Measurements from ENCODE around the gene SERPINB6. TPM values are rescaled to one million over a fixed set of nuclear protein-coding genes. Genes with fewer than 3 reads are reported as not detected.

SERPINB6 gene
- polyA plus RNA-seq, 3 donors, result 117 to 208 (median 200) TPM

DNA sequence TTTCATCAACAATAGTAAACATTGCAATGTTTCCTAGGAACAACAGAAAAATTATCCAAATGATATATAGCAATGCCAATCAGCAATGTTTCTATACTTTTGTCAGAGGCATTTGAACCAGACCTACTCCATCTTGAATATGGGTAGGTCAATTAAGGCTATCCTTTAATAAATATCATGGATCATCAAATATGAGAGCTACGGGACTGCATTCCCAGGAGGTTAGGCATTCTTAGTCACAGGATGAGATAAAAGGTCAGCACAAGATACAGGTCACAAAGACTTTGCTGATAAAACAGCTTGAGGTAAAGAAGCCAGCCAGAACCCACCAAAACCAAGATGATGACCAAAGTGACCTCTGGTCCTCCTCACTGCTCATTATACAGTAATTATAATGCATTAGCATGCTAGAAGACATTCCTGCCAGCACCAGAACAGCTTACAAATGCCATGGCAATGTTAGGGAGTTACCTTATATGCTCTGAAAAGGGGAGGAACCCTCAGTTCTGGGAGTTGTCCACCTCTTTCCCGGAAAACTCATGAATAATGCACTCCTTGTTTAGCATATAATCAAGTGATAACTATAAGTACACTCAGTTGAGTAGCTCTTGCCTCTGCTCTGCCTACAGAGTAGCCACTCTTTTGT lies 8.6 kb upstream of the SERPINB6 start:
- H3K9ac ChIP-seq (ENCODE audit: insufficient read depth, low read length, poor library complexity, severe bottlenecking), result no peak overlapping the region
- no peak overlapping the region for H3K4me2 ChIP-seq (replicated peaks; ENCODE audit: extremely low read depth, low read length, poor library complexity, severe bottlenecking)
- H3K27me3 ChIP-seq (ENCODE audit: control insufficient read depth in 2 of 2, insufficient read depth in 2 of 2, low read length in 2 of 2), result no peaks in the 10 kb centered on the region
- Mint-ChIP-seq H3K36me3 (no peaks in the 10 kb centered on the region), H3K4me3 (no peak overlapping the region), H3K27ac (peak overlapping the region in 2 of 7 donors; percentile 42 to 95), H3K27me3 (ENCODE audit: low read depth in 3 of 3) (no peaks in the 10 kb centered on the region), H3K9me3 (no peaks in the 10 kb centered on the region), H3K4me1 (peaks cover 39% of the 10 kb centered on the region)
- H3K36me3 ChIP-seq (replicated peaks in 1 of 2; ENCODE audit: control insufficient read depth in 1 of 2, insufficient read depth in 2 of 2, low read length in 2 of 2), result no peaks in the 10 kb centered on the region
- no peak overlapping the region for H2AFZ ChIP-seq (ENCODE audit: insufficient read depth, low read depth, low read length, poor library complexity, severe bottlenecking)
- WGBS (ENCODE audit: insufficient coverage), result no CpG with 5 or more reads among the region's 2 CpGs
- intact Hi-C loops (cut with micrococcal nuclease), result loop anchor here in 1 of 2 donors (10.0 kb wide), 2 partner anchors 45 to 135 kb away; partner anchors contain the start of gene SERPINB1
- H4K20me1 ChIP-seq (ENCODE audit: insufficient read depth, low read length), result no peaks in the 10 kb centered on the region
- no peak overlapping the region for H3K4me3 ChIP-seq (replicated peaks in 1 of 3; ENCODE audit: low read depth in 2 of 3, low read length in 3 of 3)
- DNase-seq, result no peak
- H3K9me3 ChIP-seq (replicated peaks in 1 of 2; ENCODE audit: control insufficient read depth in 1 of 2, insufficient read depth in 1 of 2, low read length in 2 of 2), result no peaks in the 10 kb centered on the region
- H3K79me2 ChIP-seq (ENCODE audit: insufficient read depth, low read length), result no peaks in the 10 kb centered on the region
- no peak for TF ChIP-seq CTCF (IDR thresholded peaks at IDR 0.05)
- H3K4me1 ChIP-seq (ENCODE audit: control insufficient read depth in 1 of 2, insufficient read depth in 2 of 2, low read length in 2 of 2), result peaks cover 34 to 36% of the 10 kb centered on the region in 2 donors
- H3K27ac ChIP-seq (ENCODE audit: low read depth in 1 of 2, low read length in 2 of 2), result no peak overlapping the region

- H3K9me3 ChIP-seq (replicated peaks in 1 of 2; ENCODE audit: control insufficient read depth in 1 of 2, insufficient read depth in 1 of 2, low read length in 2 of 2), result no peaks in the 10 kb centered on the region
- no peak overlapping the region for H3K27ac ChIP-seq (ENCODE audit: low read depth in 1 of 2, low read length in 2 of 2)
- intact Hi-C loops (cut with micrococcal nuclease), result no loop called here
- no peaks in the 10 kb centered on the region for H3K79me2 ChIP-seq (ENCODE audit: insufficient read depth, low read length)
- DNase-seq, result no peak
- no peak overlapping the region for H2AFZ ChIP-seq (ENCODE audit: insufficient read depth, low read depth, low read length, poor library complexity, severe bottlenecking)
- H3K27me3 ChIP-seq (ENCODE audit: control insufficient read depth in 2 of 2, insufficient read depth in 2 of 2, low read length in 2 of 2), result no peaks in the 10 kb centered on the region
- no peak for TF ChIP-seq CTCF (IDR thresholded peaks at IDR 0.05)
- no peaks in the 10 kb centered on the region for H4K20me1 ChIP-seq (ENCODE audit: insufficient read depth, low read length)
- Mint-ChIP-seq H3K9me3 (no peaks in the 10 kb centered on the region), H3K27ac (no peak overlapping the region), H3K4me3 (no peak overlapping the region), H3K4me1 (peaks cover 41% of the 10 kb centered on the region), H3K36me3 (no peaks in the 10 kb centered on the region), H3K27me3 (ENCODE audit: low read depth in 3 of 3) (no peaks in the 10 kb centered on the region)
- H3K4me3 ChIP-seq (replicated peaks in 1 of 3; ENCODE audit: low read depth in 2 of 3, low read length in 3 of 3), result no peak overlapping the region
- peaks cover 34 to 36% of the 10 kb centered on the region in 2 donors for H3K4me1 ChIP-seq (ENCODE audit: control insufficient read depth in 1 of 2, insufficient read depth in 2 of 2, low read length in 2 of 2)
- no peak overlapping the region for H3K9ac ChIP-seq (ENCODE audit: insufficient read depth, low read length, poor library complexity, severe bottlenecking)
- H3K4me2 ChIP-seq (replicated peaks; ENCODE audit: extremely low read depth, low read length, poor library complexity, severe bottlenecking), result no peak overlapping the region
- no peaks in the 10 kb centered on the region for H3K36me3 ChIP-seq (replicated peaks in 1 of 2; ENCODE audit: control insufficient read depth in 1 of 2, insufficient read depth in 2 of 2, low read length in 2 of 2)
- WGBS (ENCODE audit: insufficient coverage), result 100% methylated on average over 2 of the region's 4 CpGs
These were observed 7.6 kb upstream of the SERPINB6 start for GRCh38 chr6:2978923-2979322.

All from CD14-positive monocyte (primary cell).